Fibroblast of skin of right quadriceps (primary cell): ENCODE results near the gene TMOD4.

Source experiments
- DNase-seq: peaks from one replicate; pipeline ENCODE4 v3.0.0-alpha.2; 2013

TMOD4 gene

GRCh38 chr1:151175041-151175741 is 590 bp downstream of the TMOD4 start:
- no peak for DNase-seq

GRCh38 chr1:151171190-151171589 is 4.6 kb downstream of the TMOD4 start:
- no peak for DNase-seq

- DNase-seq = no peak
These were observed 8.7 kb downstream of the TMOD4 start for GRCh38 chr1:151167116-151167515.

GRCh38 chr1:151166505-151166956 is 9.2 kb downstream of the TMOD4 start:
- DNase-seq = peak; percentile 55

- DNase-seq = peak; percentile 100
These were observed 9.9 kb downstream of the TMOD4 start, which contains the start of the genes LYSMD1 and SCNM1 for GRCh38 chr1:151165738-151166504. TSS of gene LYSMD1 (minus strand) at chr1:151165902. CDS start at chr1:151165258, 644 bp downstream. TSS of gene SCNM1 (plus strand) at chr1:151166144. CDS start at chr1:151166153, 9 bp downstream.

- peak; percentile 61 for DNase-seq
These were observed 10.5 kb downstream of the TMOD4 start for GRCh38 chr1:151165281-151165737.

- no peak for DNase-seq
These were observed 11.0 kb downstream of the TMOD4 start for GRCh38 chr1:151164732-151165280.

GRCh38 chr1:151159373-151159772 is 16.4 kb downstream of the TMOD4 start:
- no peak for DNase-seq

- no peak for DNase-seq
These were observed 17.0 kb downstream of the TMOD4 start for GRCh38 chr1:151158751-151159251.

GRCh38 chr1:151158326-151158725 is 17.5 kb downstream of the TMOD4 start:
- no peak for DNase-seq

- no peak for DNase-seq
These were observed 18.7 kb downstream of the TMOD4 start for GRCh38 chr1:151157067-151157531.

GRCh38 chr1:151156515-151156819 is 19.3 kb downstream of the TMOD4 start, which contains the start of gene TNFAIP8L2:
TSS of gene TNFAIP8L2 (plus strand) at chr1:151156649. CDS start at chr1:151158698, 2,049 bp downstream.
- DNase-seq = no peak

- DNase-seq = no peak
These were observed 28.1 kb downstream of the TMOD4 start for GRCh38 chr1:151147665-151148064.

GRCh38 chr1:151147132-151147503 is 28.7 kb downstream of the TMOD4 start:
- no peak for DNase-seq

- peak; percentile 87 for DNase-seq
These were observed 29.2 kb downstream of the TMOD4 start, which contains the start of gene SEMA6C for GRCh38 chr1:151146412-151147131. TSS of gene SEMA6C (minus strand) at chr1:151146631. CDS start at chr1:151142621, 4,010 bp downstream.

- DNase-seq = no peak
These were observed 29.7 kb downstream of the TMOD4 start for GRCh38 chr1:151146072-151146411.

GRCh38 chr1:151145304-151146071 is 30.3 kb downstream of the TMOD4 start:
- DNase-seq = peak; percentile 14

- DNase-seq = no peak
These were observed 31.1 kb downstream of the TMOD4 start for GRCh38 chr1:151144474-151145303.

- DNase-seq = no peak
These were observed 31.8 kb downstream of the TMOD4 start for GRCh38 chr1:151143986-151144385.

- DNase-seq = no peak
These were observed 32.7 kb downstream of the TMOD4 start for GRCh38 chr1:151143057-151143435.
